WTC11 (cell line): ENCODE measurements around the gene ARHGDIG. TPM values are rescaled to one million over a fixed set of nuclear protein-coding genes. Genes with fewer than 3 reads are reported as not detected.

Experiments used
- ATAC-seq: fragments of 200-7000 bp; cut with Tn5 transposase; 2 replicates; pipeline ENCODE4 v1.10.0; 2021; ENCODE audit warnings: mild to moderate bottlenecking, moderate library complexity
- CTCF ChIA-PET: fragments of 300-600 bp; sonication (Branson Sonifier 250); formaldehyde crosslinking; loops from one replicate; lab custom pipeline; 2021; ENCODE audit warnings: antibody characterized with exemption; lab: Charles Lee
- POLR2A ChIA-PET: fragments of 350-600 bp; sonication (Branson Sonifier 250); formaldehyde crosslinking; loops from one replicate; lab custom pipeline; 2021; ENCODE audit warnings: antibody characterized with exemption; lab: Charles Lee
- DNase-seq: peaks from one replicate; pipeline ENCODE4 v3.0.0; 2021; ENCODE audit warnings: low spot score
- H3K27ac Mint-ChIP-seq: 2 replicates; pipeline ENCODE4 v1.8.0; 2021; ENCODE audit warnings: mixed read lengths
- H3K27me3 Mint-ChIP-seq: 2 replicates; pipeline ENCODE4 v1.8.0; 2021; ENCODE audit warnings: low read depth, mild to moderate bottlenecking, moderate library complexity, mixed read lengths
- H3K36me3 Mint-ChIP-seq: 2 replicates; pipeline ENCODE4 v1.8.0; 2021; ENCODE audit warnings: mixed read lengths
- H3K4me1 Mint-ChIP-seq: 2 replicates; pipeline ENCODE4 v1.8.0; 2022; ENCODE audit warnings: mixed read lengths
- H3K4me3 Mint-ChIP-seq: 2 replicates; pipeline ENCODE4 v1.8.0; 2021; ENCODE audit warnings: mild to moderate bottlenecking, moderate library complexity, mixed read lengths
- H3K9me3 Mint-ChIP-seq: 2 replicates; pipeline ENCODE4 v1.8.0; 2021; ENCODE audit warnings: mixed read lengths
- ATF1 ChIP-seq: sonication (generic); formaldehyde crosslinking; IDR thresholded peaks from 2 replicates; pipeline ENCODE4 v1.8.1; 2023; ENCODE audit warnings: mild to moderate bottlenecking, moderate library complexity, missing genetic modification reagents
- ATF2 ChIP-seq: sonication (generic); formaldehyde crosslinking; IDR thresholded peaks from 2 replicates; pipeline ENCODE4 v1.8.1; 2022; ENCODE audit warnings: low read depth, missing genetic modification reagents, borderline replicate concordance
- CBFB ChIP-seq: sonication (generic); formaldehyde crosslinking; IDR thresholded peaks from 2 replicates; pipeline ENCODE4 v1.8.1; 2022; ENCODE audit warnings: mild to moderate bottlenecking, low read depth, missing genetic modification reagents
- CREB1 ChIP-seq: sonication (generic); formaldehyde crosslinking; IDR thresholded peaks from 2 replicates; pipeline ENCODE4 v1.8.0; 2023; ENCODE audit warnings: mild to moderate bottlenecking, missing genetic modification reagents
- ERG ChIP-seq: fragments of 250-450 bp; sonication (Bioruptor Pico); IDR thresholded peaks from 2 replicates; pipeline ENCODE4 v1.8.0; 2021; ENCODE audit warnings: mild to moderate bottlenecking
- ESRRA ChIP-seq: sonication (generic); formaldehyde crosslinking; IDR thresholded peaks from 2 replicates; pipeline ENCODE4 v1.8.1; 2022; ENCODE audit warnings: mild to moderate bottlenecking, missing genetic modification reagents, borderline replicate concordance
- ETV6 ChIP-seq: sonication (generic); formaldehyde crosslinking; IDR thresholded peaks from 2 replicates; pipeline ENCODE4 v1.8.1; 2022; ENCODE audit warnings: mild to moderate bottlenecking, missing genetic modification reagents
- FOXJ3 ChIP-seq: sonication (generic); formaldehyde crosslinking; IDR thresholded peaks from 2 replicates; pipeline ENCODE4 v1.9.0; 2021; ENCODE audit warnings: missing genetic modification reagents, mild to moderate bottlenecking, borderline replicate concordance
- GABPB1 ChIP-seq: sonication (generic); formaldehyde crosslinking; IDR thresholded peaks from 2 replicates; pipeline ENCODE4 v1.8.1; 2023; ENCODE audit warnings: mild to moderate bottlenecking, missing genetic modification reagents
- IRF1 ChIP-seq: sonication (generic); formaldehyde crosslinking; IDR thresholded peaks from 2 replicates; pipeline ENCODE4 v1.8.0; 2023; ENCODE audit warnings: missing genetic modification reagents
- MXD4 ChIP-seq: fragments of 250-450 bp; sonication (Bioruptor Pico); IDR thresholded peaks from 2 replicates; pipeline ENCODE4 v1.8.0; 2021; ENCODE audit warnings: mild to moderate bottlenecking, moderate library complexity, borderline replicate concordance
- SP1 ChIP-seq: sonication (generic); formaldehyde crosslinking; conservative IDR thresholded peaks from 2 replicates; pipeline ENCODE4 v1.8.1; 2022; ENCODE audit warnings: missing genetic modification reagents
- TCF7 ChIP-seq: sonication (generic); formaldehyde crosslinking; IDR thresholded peaks from 2 replicates; pipeline ENCODE4 v1.8.0; 2022; ENCODE audit warnings: mild to moderate bottlenecking, low read depth, missing genetic modification reagents, moderate library complexity
- ZBTB21 ChIP-seq: sonication (generic); formaldehyde crosslinking; IDR thresholded peaks from 2 replicates; pipeline ENCODE4 v1.8.1; 2023; ENCODE audit warnings: mild to moderate bottlenecking, missing genetic modification reagents, borderline replicate concordance
- ZNF138 ChIP-seq: sonication (generic); formaldehyde crosslinking; conservative IDR thresholded peaks from 2 replicates; pipeline ENCODE4 v1.8.1; 2022; ENCODE audit warnings: mild to moderate bottlenecking, moderate library complexity, missing genetic modification reagents
- ZNF232 ChIP-seq: sonication (generic); formaldehyde crosslinking; IDR thresholded peaks from 2 replicates; pipeline ENCODE4 v1.8.0; 2022; ENCODE audit warnings: mild to moderate bottlenecking, missing genetic modification reagents
- ZNF263 ChIP-seq: sonication (generic); formaldehyde crosslinking; IDR thresholded peaks from 2 replicates; pipeline ENCODE4 v1.8.1; 2022; ENCODE audit warnings: low read depth, mild to moderate bottlenecking, moderate library complexity, missing genetic modification reagents
- ZNF671 ChIP-seq: fragments of 250-450 bp; sonication (Bioruptor Pico); IDR thresholded peaks from 2 replicates; pipeline ENCODE4 v1.8.0; 2021; ENCODE audit warnings: mild to moderate bottlenecking
- total RNA-seq: library from RNA; stranded (reverse); gene quantifications from 3 replicates; pipeline ENCODE4 v1.2.3, GENCODE V29; 2021
- TF ChIP-seq, protein P1 (sequence below): fragments of 250-450 bp; sonication (Bioruptor Pico); IDR thresholded peaks from 2 replicates; pipeline ENCODE4 v1.9.0; 2021; ENCODE audit warnings: mild to moderate bottlenecking, borderline replicate concordance
- TF ChIP-seq, protein P2 (sequence below): sonication (generic); formaldehyde crosslinking; IDR thresholded peaks from 2 replicates; pipeline ENCODE4 v1.8.0; 2022; ENCODE audit warnings: mild to moderate bottlenecking, missing genetic modification reagents

The ARHGDIG gene
- total RNA-seq, 1 experiment from 2014 or later: 4.0 TPM

- Mint-ChIP-seq H3K4me1 (no peaks in the 10 kb centered on the region), H3K4me3 (no peak overlapping the region), H3K27me3 (no peaks in the 10 kb centered on the region), H3K36me3 (peaks cover 18% of the 10 kb centered on the region), H3K9me3 (no peaks in the 10 kb centered on the region), H3K27ac (no peak overlapping the region)
- POLR2A ChIA-PET: no interaction called here
- ATAC-seq (no peak), DNase-seq (no peak)
- CTCF ChIA-PET: no interaction called here
- TF ChIP-seq ESRRA (CRISPR knock-in tag) (no peak), ETV6 (CRISPR knock-in tag) (no peak), ERG (CRISPR knock-in tag) (no peak), MXD4 (CRISPR knock-in tag) (no peak), ZBTB21 (CRISPR knock-in tag) (no peak), ATF2 (CRISPR knock-in tag) (no peak), ZNF263 (no peak), FOXJ3 (CRISPR knock-in tag) (no peak), ATF1 (CRISPR knock-in tag) (no peak), IRF1 (no peak), CREB1 (no peak), GABPB1 (CRISPR knock-in tag) (no peak), TCF7 (CRISPR knock-in tag) (no peak), ZNF671 (CRISPR knock-in tag) (no peak), ZNF232 (CRISPR knock-in tag) (no peak), CBFB (CRISPR knock-in tag) (no peak), ZNF138 (CRISPR knock-in tag) (no peak), SP1 (CRISPR knock-in tag) (no peak)
- TF ChIP-seq, protein P1, sequence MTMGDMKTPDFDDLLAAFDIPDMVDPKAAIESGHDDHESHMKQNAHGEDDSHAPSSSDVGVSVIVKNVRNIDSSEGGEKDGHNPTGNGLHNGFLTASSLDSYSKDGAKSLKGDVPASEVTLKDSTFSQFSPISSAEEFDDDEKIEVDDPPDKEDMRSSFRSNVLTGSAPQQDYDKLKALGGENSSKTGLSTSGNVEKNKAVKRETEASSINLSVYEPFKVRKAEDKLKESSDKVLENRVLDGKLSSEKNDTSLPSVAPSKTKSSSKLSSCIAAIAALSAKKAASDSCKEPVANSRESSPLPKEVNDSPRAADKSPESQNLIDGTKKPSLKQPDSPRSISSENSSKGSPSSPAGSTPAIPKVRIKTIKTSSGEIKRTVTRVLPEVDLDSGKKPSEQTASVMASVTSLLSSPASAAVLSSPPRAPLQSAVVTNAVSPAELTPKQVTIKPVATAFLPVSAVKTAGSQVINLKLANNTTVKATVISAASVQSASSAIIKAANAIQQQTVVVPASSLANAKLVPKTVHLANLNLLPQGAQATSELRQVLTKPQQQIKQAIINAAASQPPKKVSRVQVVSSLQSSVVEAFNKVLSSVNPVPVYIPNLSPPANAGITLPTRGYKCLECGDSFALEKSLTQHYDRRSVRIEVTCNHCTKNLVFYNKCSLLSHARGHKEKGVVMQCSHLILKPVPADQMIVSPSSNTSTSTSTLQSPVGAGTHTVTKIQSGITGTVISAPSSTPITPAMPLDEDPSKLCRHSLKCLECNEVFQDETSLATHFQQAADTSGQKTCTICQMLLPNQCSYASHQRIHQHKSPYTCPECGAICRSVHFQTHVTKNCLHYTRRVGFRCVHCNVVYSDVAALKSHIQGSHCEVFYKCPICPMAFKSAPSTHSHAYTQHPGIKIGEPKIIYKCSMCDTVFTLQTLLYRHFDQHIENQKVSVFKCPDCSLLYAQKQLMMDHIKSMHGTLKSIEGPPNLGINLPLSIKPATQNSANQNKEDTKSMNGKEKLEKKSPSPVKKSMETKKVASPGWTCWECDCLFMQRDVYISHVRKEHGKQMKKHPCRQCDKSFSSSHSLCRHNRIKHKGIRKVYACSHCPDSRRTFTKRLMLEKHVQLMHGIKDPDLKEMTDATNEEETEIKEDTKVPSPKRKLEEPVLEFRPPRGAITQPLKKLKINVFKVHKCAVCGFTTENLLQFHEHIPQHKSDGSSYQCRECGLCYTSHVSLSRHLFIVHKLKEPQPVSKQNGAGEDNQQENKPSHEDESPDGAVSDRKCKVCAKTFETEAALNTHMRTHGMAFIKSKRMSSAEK (CRISPR knock-in tag): no peak
- TF ChIP-seq, protein P2, sequence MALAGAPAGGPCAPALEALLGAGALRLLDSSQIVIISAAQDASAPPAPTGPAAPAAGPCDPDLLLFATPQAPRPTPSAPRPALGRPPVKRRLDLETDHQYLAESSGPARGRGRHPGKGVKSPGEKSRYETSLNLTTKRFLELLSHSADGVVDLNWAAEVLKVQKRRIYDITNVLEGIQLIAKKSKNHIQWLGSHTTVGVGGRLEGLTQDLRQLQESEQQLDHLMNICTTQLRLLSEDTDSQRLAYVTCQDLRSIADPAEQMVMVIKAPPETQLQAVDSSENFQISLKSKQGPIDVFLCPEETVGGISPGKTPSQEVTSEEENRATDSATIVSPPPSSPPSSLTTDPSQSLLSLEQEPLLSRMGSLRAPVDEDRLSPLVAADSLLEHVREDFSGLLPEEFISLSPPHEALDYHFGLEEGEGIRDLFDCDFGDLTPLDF (CRISPR knock-in tag): no peak
Observed at GRCh38 chr16:260326-260725, 20.1 kb upstream of the ARHGDIG start.
